ENCODE results near the gene NKAIN4. TPM values are rescaled to one million over a fixed set of nuclear protein-coding genes. Genes with fewer than 3 reads are reported as not detected.

The NKAIN4 gene
- total and polyA plus RNA-seq, 2 experiments from 2014 or later, result 12.6 to 13.2 TPM

DNA sequence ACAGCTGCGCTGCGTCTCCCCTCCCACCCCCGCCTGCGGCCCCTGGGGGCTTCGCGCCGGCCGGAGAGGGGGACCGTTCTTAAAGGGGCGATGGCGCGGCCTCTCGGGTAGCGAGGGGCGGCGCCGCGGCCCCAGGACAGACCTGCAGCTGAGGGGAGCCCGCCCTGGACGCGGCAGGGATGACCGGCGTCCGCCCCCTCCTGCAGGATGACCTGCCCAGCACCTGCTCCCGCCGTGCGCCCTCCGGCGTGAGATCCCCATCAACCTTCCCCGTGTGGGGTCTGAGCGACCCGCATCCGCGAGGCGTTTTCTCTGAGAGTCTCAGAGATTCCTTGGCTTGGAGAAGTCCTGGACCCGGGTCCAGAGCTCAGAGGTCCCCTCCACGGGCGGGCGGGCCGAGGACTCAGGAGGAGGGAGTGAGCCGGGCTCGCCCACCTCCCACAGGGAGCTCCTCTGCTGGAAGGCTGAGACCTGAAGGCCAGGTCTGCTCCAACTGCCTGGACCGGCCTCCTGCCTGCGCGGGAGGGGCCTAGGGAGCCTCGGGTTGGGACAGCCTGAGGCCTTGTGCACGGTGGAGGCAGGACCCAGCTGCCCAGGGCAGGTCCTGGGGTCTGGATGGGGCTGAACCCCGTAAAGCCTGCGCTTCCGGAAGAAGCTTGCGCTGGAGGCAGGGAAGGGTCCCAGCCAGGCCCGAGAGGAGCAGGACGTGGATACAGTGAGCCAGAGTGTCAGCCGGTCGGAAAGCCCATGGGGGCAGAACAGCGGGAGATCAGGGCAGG is 532 bp upstream of the NKAIN4 start:
- TF ChIP-seq EZH2 (IDR thresholded peaks at IDR 0.05; ENCODE audit: low read depth, unreplicated experiment), result peak; percentile 39
- peak; percentile 38; the same call in 1 of the 2 replicates for TF ChIP-seq POLR2AphosphoS5 (IDR thresholded peaks at IDR 0.05; ENCODE audit: low read depth)
- peak; percentile 20 to 52; a peak in 3 of 4 replicates for TF ChIP-seq CTCF (conservative IDR thresholded peaks at IDR 0.05; ENCODE audit: low read depth in 2 of 2)
- TF ChIP-seq STAT1 (IDR thresholded peaks at IDR 0.05; ENCODE audit: unreplicated experiment), result no peak
- peak; percentile 78 for DNase-seq (ENCODE audit: low spot score)
- ATAC-seq, result peak; percentile 52
- H3K4me1 ChIP-seq (ENCODE audit: insufficient read depth), result no peaks in the 10 kb centered on the region; the same call in 1 of the 2 replicates
- Mint-ChIP-seq H3K27me3 (ENCODE audit: insufficient read depth, low read depth, poor library complexity) (peaks cover 49% of the 10 kb centered on the region), H3K4me1 (peaks cover 24% of the 10 kb centered on the region), H3K27ac (no peak overlapping the region), H3K36me3 (ENCODE audit: low read depth) (no peaks in the 10 kb centered on the region; the same call in 2 of the 3 replicates), H3K9me3 (peaks cover 3% of the 10 kb centered on the region; the same call in 2 of the 3 replicates), H3K4me3 (peak overlapping the region; percentile 79)
- no peak overlapping the region for H3K27ac ChIP-seq (ENCODE audit: low read depth)
- peak overlapping the region; percentile 92; the same call in 1 of the 2 replicates for H2AFZ ChIP-seq
- no peaks in the 10 kb centered on the region for H3K79me2 ChIP-seq (replicated peaks; ENCODE audit: insufficient read depth)
- H3K36me3 ChIP-seq (ENCODE audit: insufficient read depth), result no peaks in the 10 kb centered on the region
- H3K27me3 ChIP-seq (ENCODE audit: insufficient read depth), result peaks cover 40% of the 10 kb centered on the region
- no peaks in the 10 kb centered on the region for H4K20me1 ChIP-seq (replicated peaks; ENCODE audit: insufficient read depth)
- H3F3A ChIP-seq (replicated peaks; ENCODE audit: low read depth), result no peaks in the 10 kb centered on the region
- peak overlapping the region; percentile 75 for H3K4me3 ChIP-seq
- no peaks in the 10 kb centered on the region for H3K9me2 ChIP-seq (ENCODE audit: insufficient read depth)
- peak overlapping the region; percentile 89 for H3K4me2 ChIP-seq

GRCh38 chr20:63253438-63254231 is 628 bp downstream of the NKAIN4 start:
- Histone ChIP-seq H4K20me1 (replicated peaks; ENCODE audit: insufficient read depth) (no peaks in the 10 kb centered on the region), H3K27ac (ENCODE audit: low read depth) (no peak overlapping the region), H3K27me3 (ENCODE audit: insufficient read depth) (peaks cover 40% of the 10 kb centered on the region), H3K4me1 (ENCODE audit: insufficient read depth) (no peaks in the 10 kb centered on the region; the same call in 1 of the 2 replicates), H3K36me3 (ENCODE audit: insufficient read depth) (no peaks in the 10 kb centered on the region), H3K9me2 (ENCODE audit: insufficient read depth) (no peaks in the 10 kb centered on the region), H3K4me3 (peak overlapping the region; percentile 75), H3K4me2 (peak overlapping the region; percentile 90), H3K79me2 (replicated peaks; ENCODE audit: insufficient read depth) (no peaks in the 10 kb centered on the region), H3F3A (replicated peaks; ENCODE audit: low read depth) (no peaks in the 10 kb centered on the region), H2AFZ (peak overlapping the region; percentile 90)
- Mint-ChIP-seq H3K27me3 (ENCODE audit: insufficient read depth, low read depth, poor library complexity) (peaks cover 48% of the 10 kb centered on the region), H3K4me1 (peaks cover 25% of the 10 kb centered on the region), H3K9me3 (peaks cover 3% of the 10 kb centered on the region; the same call in 2 of the 3 replicates), H3K36me3 (ENCODE audit: low read depth) (no peaks in the 10 kb centered on the region; the same call in 2 of the 3 replicates), H3K27ac (no peak overlapping the region), H3K4me3 (peak overlapping the region; percentile 66)
- ATAC-seq (peak; percentile 60), DNase-seq (ENCODE audit: low spot score) (peak; percentile 84)
- TF ChIP-seq EZH2 (IDR thresholded peaks at IDR 0.05; ENCODE audit: low read depth, unreplicated experiment) (peak; percentile 45), CREB1 (CRISPR knock-in tag; IDR thresholded peaks at IDR 0.05; ENCODE audit: low read depth) (no peak)
